ENCODE measurements around the gene BTN1A1.
A peak's percentile ranks its signal among the peaks of the same experiment; 100 is the strongest.
"Not testable (repeated sequence)": the region's sequence is repeated elsewhere in the genome, so short reads cannot be mapped to it uniquely, and the experiment has no call there.

BTN1A1 gene

DNA sequence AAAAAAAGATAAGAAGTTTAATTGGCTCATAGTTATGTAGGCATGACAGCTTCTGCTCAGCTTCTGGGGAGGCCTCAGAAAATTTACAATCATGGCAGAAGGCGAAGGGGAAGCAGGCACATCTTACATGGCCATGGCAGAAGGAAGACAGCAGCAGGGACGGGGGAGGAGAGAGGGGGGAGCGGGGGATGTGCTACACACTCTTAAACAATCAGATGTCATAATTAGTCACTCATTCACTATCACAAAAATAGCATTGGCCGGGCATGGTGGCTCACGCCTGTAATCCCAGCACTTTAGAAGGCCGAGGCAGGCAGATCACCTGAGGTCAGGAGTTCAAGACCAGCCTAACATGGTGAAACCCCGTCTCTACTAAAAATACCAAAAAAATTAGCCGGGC lies 10.9 kb downstream of the BTN1A1 start:
- DNase-seq (ENCODE audit: low read depth), result not testable (repeated sequence)

DNA sequence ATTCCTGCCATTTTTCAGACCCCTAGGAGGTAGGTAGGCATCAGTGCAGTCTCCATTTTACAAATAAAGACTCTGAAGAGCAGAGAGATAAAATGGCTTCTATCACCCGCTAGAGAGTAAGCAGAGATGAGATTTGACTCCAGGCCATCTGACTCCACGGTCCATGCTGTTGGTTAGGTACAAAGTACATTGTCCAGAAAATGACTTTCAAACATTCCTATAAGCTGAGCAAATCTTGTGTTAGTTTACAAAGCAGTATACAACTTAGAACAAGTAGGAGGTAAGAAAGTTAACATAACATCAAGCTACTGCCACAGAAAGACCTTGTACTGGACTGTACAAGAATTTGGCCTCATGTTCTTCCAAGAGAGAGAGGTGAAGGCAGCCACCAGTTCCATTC lies 14.9 kb downstream of the BTN1A1 start:
- no peak for DNase-seq (ENCODE audit: low read depth)

DNA sequence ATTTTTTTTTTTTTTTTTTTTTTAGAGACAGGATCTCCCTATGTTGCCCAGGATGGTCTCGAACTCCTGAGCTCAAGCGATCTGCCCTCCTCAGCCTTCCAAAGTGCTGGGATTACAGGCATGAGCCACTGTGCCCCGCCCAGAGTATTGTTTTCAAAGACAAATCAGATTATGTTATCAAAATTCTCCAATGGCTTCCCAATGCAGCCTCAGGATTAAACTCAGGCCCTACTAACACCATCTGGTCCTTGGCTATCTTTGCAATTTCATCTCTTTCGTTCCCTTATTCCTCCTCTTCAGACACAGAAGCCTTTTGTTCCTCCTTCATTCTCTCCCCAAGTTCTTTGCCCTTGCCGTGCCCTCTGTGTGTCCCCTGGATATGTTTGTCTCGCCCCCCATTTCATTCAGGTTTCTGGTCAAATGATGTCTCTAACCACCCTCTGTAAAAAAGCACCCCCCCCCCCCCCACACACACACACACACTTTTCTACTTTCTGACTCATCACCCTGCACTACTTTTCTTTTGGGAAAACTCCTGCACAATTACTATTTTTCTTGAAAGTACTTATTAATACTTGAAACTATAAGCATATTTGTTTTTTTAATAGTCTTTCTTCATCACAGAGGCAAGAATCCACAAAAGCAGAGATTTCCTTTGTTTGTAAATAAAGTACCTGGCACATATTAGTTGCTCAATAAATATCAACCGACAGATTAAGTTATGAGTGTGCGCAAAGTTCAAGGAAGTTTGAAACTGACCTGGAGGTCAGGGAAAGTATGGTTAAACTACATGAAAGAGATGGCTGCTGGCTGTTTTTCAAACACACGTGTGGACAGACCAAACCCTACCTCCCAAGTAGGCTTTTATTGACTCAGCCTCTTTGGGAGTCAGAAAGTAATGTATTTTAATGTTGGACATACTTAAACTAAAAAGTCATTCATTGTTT lies 16.7 kb downstream of the BTN1A1 start:
- DNase-seq (ENCODE audit: low read depth), result no peak

DNA sequence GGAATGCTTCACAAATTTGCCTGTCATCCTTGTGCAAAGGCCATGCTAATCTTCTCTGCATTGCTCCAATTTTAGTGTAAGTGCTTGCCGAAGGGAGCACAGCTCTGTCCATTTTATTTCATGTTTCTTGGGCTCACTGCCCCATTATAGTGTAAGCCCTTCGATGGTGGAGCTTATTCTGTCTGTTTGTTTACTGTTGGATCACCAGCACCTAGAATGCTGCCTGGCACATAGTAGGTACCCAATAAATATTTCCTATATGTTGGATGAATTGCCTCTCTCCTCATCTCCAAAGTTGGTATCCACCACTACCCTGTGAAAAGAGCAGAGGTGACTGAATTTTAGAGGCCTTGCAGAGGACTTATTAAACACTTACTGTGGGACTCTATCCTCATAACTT lies 19.3 kb downstream of the BTN1A1 start:
- no peak for DNase-seq (ENCODE audit: low read depth)

DNA sequence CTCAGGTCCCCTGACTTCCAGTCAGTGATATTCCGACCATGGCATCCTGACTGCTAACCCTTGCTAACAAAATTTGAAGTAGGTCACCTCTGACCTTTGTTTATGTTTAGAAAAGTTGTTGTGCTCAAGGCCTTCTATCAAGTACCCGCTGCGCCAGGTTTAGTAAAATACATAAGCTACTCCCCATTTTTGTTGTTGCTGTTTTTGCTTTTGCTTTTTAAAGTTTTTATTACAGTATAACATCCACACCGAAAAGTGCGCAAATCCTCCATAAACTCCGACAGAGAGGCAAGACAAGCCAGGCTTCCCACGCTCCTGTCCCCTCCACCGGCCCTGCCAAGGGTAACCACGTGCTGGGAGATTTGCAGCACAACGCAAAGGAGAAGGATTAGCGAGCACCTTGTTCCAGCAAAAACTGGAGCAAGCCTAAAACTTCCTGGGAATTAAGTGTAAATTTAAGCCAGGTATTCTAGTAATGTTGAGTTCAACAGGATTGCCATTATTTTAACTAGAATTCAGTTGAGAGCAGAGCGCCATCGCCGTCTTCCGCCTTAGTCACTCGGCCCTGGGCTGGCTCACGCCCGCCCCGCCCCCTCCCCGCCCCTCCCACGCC lies 20.2 kb downstream of the BTN1A1 start:
- DNase-seq (ENCODE audit: low read depth), result no peak

DNA sequence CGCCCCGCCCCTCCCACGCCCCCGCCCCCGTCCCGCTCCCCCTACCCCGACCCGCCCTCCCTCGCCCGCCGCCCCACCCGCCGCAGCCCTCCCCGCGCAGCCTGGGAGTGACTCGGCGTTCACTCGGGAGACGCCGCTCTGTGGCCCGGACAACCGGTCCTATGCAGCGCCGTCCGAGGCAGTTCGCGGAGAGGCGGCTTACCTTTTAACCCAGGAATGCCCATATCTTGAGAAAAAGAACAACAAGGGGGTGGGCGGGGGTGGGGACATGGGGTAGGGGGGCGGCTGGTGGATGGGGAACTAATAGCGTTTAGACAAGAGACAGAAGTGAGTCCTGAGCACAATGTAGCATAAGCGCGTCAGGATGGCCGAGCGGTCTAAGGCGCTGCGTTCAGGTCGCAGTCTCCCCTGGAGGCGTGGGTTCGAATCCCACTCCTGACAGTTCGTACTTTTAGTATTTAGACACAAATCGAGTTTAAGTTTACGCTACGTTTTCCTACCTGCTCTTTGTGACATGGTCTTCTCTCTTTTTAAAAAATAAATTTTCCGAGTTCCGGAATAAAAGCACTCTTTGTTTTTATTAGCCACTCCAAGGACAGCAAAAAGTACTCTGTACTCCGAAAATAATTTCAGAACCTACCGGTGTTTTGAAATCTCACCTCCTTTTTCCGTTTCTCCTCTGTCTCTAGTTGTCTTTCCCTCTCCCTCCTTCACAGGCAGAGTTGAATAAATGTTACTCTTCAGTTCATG lies 20.9 kb downstream of the BTN1A1 start:
- peak; percentile 69 for DNase-seq (ENCODE audit: low read depth)

DNA sequence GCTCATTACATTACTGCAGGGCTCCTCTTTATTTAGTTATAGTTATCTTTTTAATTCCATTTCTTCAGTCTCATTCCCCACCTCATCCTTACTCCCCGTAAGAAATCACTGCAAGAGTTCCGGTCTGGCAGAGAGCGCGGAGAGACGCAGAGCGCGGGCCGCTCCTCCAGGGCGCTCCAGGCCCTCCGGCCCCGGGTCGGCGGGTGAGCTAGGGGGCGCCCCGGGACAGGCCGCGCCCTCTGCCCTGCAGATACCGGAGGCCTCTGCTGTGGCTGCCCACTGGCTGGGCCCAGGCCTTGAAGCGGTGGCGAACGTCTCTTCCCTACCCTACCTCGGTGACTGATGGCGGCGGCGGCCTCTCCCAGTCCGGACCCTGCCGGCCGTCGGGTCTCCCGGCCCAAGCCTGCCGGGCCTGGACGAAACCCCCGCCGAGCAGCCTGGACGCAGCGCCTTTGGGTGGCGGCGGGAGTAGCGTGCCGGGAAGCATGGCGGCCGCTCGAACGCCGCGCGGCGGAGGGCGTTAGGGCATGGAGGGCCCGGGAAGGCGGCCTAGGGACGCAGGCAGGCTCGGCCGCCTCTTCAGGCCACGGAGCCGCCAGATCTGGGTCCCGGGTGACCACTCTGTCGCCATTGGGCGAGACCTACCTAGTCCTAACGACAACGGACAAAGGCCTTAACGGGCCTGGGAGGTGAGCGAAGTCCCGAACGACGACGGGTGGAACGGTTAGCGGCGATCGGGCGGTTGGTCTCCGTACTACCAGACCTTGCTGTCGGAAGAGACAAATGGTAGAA lies 21.7 kb downstream of the BTN1A1 start:
- DNase-seq (ENCODE audit: low read depth), result peak; percentile 63

DNA sequence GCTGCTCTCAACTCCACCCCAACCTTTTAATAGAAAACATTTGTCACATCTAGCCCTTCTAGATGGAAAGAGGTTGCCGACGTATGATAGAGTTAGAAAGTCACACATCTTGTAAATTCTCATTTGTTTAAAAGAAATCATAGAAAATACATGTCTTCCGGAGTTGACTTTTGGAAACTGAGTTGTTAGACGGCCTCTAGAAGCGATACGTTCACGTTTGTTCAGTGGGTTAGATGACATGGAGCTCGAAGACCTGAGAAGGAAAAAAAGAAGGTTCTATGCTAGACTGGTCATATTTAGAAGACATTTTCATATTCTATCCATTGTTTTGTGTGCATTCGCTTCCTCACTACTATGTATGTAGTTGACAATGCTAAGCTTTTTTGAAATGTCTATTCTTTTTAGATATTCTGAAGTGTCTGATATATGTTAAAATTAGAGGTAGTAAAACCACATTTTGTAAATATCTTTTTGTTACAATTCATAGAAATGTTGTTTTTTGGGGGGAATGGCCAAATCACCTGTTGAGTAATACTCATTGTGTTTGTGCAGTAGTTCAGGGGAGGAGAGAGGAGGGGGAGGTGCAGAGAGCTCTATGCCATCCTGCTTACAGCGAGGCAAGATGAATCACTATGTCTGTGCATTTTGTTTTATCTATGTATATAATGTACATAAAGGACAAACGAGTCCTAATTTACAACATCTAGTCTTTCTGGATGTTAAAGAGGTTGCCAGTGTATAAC lies 22.6 kb downstream of the BTN1A1 start:
- DNase-seq (ENCODE audit: low read depth), result not testable (repeated sequence)

DNA sequence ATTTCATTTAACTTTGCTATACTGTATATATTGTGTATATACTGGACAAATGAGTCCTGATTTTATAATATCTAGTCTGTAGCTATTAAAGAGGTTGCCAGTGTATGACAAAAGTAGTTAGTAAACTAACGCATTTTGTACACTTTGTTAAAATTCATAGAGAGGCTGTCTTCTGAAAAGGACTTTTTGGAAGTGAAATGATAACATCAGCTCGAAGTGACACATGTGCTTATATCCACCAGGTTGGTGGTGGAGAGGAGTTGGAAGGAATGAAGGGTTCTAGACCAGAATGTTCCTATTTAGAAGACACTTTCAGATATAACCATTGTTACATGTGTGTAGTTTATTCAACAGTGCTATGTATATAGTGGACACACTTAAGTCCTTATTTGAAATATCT lies 24.2 kb downstream of the BTN1A1 start:
- not testable (repeated sequence) for DNase-seq (ENCODE audit: low read depth)

DNA sequence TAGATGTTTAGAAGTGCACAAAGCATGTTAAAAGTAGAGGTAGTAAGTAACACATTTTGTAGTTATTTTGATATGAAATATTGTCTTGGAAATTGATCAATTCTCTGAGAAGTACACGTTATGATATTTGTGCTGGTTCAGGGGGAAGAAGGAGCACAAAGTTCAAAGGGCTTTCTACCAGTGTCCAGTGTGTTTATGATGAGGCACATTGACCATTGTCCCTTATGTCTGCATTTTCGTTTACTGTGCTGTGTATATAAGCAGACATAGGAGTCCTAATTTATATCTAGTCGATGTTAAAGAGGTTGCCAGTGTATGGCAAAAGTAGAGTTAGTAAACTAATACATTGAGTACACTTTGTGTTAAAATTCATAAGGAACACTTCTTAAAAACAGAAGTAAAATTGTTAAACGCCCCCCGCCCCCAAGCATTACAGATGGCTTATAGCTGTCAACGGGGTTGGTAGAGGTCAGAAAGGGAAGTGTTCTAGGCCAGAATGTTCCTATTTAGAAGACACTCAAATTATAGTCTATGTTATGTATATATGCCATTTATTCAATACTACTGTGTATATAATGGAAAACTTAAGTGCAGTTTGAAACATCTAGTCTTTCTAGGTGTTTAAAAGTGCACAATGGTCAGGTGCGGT lies 24.7 kb downstream of the BTN1A1 start:
- DNase-seq (ENCODE audit: low read depth), result no peak

DNA sequence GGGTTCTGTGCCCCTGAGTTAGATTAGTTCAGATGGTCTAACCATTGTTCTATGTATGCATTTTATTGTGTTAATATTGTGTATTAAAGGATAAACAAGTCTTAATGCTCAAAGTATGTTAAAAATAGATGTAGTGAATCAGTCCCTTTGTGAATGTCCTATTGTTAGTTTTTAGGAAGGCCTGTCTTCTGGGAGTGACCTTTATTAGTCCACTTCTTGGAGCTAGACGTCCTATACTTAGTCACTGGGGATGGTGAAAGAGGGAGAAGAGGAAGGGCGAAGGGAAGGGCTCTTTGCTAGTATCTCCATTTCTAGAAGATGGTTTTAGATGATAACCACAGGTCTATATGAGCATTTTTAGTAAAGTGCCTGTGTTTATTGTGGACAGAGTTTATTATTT lies 25.7 kb downstream of the BTN1A1 start:
- no peak for DNase-seq (ENCODE audit: low read depth)

DNA sequence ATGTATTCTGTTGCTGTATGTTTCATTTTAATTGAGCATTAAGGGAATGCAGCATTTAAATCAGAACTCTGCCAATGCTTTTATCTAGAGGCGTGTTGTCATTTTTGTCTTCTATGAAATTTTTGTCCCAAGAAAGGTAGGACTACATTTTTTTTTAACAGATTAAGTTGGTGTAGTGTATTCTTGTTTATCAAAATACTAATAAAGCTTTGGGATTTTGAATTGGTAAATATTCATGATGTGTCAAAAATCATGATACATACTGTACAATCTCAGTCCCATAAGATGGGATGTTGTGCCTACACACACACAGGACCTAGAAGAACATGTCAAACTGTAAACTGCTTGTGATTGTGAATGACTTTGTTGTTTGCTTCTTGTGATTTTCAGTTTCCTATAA lies 26.8 kb downstream of the BTN1A1 start:
- DNase-seq (ENCODE audit: low read depth), result no peak

DNA sequence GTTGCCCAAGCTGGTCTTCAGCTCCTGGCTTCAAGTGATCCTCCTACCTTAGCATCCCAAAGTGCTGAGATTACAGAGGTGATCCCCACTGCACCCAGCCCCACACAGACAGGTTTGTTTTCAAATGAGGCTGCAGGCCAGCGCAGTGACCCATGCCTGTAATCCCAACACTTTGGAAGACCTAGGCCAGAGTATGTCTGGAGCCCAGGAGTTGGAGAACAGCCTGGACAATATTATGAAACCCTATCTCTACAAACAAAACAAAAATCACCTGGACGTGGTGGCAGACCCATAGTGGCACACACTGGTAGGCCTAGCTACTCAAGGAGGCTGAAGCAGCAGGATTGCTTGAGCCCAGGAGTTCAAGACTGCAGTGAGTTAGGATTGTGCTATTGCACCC lies 30.1 kb downstream of the BTN1A1 start:
- DNase-seq (ENCODE audit: low read depth), result no peak

DNA sequence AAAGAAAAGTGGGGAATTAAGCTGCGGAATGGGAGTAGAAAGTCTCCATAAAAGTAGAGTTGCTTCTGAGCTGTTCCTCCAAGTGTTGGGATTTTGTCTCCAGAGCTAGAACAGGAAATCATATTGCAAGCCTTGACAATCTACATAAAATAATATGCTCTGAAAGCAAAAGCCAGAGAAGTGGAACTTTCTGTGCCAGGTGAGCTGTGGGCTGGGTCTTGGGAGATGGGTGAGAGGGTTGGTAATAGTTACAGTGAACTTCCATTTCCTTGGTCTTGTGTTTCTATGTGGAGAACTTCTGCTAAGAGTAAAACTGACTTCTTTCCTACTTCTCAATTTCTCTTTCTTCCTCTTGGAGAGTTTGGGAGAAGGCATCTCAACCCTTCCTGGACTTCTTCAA lies 31.8 kb downstream of the BTN1A1 start:
- DNase-seq (ENCODE audit: low read depth), result no peak

DNA sequence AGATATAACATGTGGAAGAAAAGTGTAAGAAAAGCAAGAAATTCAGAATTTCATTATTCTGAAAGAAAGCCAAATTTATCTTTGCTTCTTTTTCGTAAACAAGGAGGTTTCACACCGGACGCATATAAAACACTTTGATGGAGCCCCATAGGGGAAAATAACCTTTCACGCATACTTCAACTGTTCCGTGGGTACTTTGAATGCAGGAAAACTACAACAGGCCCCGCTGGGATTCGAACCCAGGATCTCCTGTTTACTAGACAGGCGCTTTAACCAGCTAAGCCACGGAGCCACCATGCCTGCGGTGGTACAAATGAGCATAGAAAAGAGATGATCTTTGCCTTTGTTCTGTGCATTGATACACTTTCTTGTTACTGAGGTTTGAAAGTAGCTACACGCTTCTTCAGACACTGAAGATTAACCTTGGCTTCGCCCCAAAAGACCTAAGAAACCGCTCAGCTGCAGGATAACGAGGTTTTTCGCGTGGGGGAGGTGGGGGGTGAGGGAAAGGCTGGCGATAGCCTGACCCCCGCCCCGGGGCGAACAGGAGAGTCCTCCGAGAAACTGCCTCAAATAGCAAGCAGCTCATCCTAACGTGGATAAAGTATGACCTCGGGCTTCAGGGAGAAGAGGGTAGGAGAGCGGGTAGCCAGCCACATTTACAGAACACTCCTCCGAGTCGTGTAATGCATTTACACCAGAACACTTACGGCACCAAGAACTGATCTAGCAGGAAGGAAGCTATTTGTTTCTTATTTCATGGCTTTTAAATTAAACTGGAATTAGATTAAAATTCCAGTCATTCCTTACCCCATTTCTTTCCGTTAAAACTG lies 32.8 kb downstream of the BTN1A1 start:
- DNase-seq (ENCODE audit: low read depth), result peak; percentile 83

DNA sequence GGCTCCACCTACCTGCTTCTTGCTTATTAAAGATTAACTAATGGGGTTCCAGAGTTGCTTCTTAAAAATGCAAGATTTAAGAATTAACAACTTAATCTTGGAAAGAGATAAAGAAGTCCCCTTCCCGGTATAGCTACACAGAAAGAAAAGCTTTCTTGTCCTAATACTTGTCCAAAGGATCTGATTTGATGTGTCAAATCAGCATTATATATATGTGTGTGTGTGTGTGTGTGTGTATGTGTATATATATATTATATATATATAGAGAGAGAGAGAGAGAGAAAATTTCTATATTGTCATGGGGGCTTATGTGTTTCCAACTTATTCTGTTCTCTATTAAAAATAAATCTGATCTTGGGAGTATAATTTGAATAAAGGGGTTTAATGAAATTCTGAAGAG lies 33.4 kb downstream of the BTN1A1 start:
- no peak for DNase-seq (ENCODE audit: low read depth)

DNA sequence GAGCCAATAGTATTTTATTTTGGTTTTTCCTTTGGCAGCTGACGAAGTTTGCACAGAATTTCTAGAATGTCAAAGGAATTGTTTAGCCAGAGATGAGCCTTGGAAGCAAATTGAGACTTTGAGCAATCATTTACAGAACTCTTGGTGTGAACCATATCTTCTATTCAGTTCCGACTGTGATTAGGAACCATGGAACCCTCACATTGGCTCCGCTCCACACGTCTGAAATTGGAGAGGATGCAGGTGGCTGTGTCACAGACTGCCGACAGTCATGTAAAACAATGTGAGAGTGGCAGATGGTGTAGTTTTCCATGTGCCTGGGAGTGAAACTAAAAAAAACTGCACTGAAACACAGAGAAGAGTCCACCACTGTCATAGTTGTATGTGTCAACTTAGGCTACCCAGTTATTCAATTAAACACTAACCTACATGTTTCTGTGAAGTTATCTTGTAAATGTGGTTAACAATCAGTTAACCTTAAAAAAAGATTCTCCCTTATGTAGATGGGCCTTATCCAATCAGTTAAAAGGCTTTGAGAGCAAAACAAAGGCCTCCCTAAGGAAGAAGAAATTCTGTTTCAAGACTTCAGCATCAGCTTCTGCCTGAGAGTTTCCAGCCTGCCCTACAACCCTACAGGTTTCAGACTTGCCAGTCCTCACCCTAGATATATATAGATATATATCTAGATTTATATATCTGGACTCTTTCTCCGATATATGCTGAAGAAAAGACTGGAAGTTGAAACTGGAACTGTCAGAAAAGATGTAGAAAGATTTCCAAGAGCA lies 34.8 kb downstream of the BTN1A1 start:
- DNase-seq (ENCODE audit: low read depth), result no peak

DNA sequence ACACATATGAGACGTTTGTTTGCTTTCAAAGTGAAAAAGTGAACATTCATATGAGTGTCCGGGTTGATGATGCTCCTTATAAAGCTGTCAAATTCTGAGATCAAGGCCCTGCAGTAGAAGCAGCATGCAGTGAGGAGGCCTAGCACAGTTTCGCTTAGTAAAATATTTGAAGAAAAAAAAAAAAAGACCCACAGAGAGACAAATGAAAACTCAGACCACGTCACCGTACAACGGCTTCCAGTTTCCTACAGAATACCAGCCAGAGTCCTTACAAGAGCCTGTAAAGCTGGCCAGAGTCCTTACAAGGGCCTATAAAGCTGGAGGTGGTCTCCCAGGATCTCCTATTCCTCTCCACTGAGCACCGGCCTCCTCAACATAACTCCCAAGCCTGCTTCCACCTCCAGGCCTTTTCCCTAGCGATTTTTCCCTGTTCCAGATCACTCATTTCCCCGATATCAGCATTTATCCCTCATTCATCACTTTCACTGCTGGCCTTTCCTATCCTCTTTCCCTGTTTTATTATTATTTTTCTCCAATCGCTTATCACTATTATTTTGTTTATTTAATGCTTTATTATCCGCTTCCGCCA lies 36.6 kb downstream of the BTN1A1 start:
- DNase-seq (ENCODE audit: low read depth), result no peak

Data from GM04504 (cell line).